ENCODE measurements around the gene GAS6.

GAS6 gene

GRCh38 chr13:113886561-113887112 is 22.8 kb upstream of the GAS6 start:
- CTCF ChIA-PET, result interaction anchor here (0.7 kb wide), 1 partner anchor 292 kb away, joined by 3 read pairs; no protein-coding TSS in a partner anchor
- POLR2A ChIA-PET, result interaction anchor here (0.9 kb wide), 1 partner anchor 70 kb away, joined by 4 read pairs; no protein-coding TSS in a partner anchor
- TF ChIP-seq ZIC2 (tag by site-specific recombination; IDR thresholded peaks at IDR 0.05) (peak; percentile 64), OVOL3 (tag by site-specific recombination; IDR thresholded peaks at IDR 0.05) (no peak)
- H3K4me1 ChIP-seq (ENCODE audit: control insufficient read depth, insufficient read depth, low read length), result no peaks in the 10 kb centered on the region
- no peak overlapping the region for H3K4me3 ChIP-seq (ENCODE audit: low read depth, low read length)
- no peak overlapping the region for H3K27ac ChIP-seq (ENCODE audit: extremely low read depth, low read depth, low read length)
- no peaks in the 10 kb centered on the region for H3K9me3 ChIP-seq (ENCODE audit: control insufficient read depth, insufficient read depth, low read depth, low read length)
- no peaks in the 10 kb centered on the region for H3K36me3 ChIP-seq (ENCODE audit: control insufficient read depth in 2 of 2, insufficient read depth in 1 of 2, low read length in 2 of 2)

- H3K36me3 ChIP-seq (ENCODE audit: control insufficient read depth in 2 of 2, insufficient read depth in 1 of 2, low read length in 2 of 2), result no peaks in the 10 kb centered on the region
- TF ChIP-seq ZNF121 (tag by site-specific recombination; IDR thresholded peaks at IDR 0.05), result no peak
- ChIA-PET POLR2A (no interaction called here), CTCF (no interaction called here)
- H3K9me3 ChIP-seq (ENCODE audit: control insufficient read depth, insufficient read depth, low read depth, low read length), result no peaks in the 10 kb centered on the region
- no peak overlapping the region for H3K4me3 ChIP-seq (ENCODE audit: low read depth, low read length)
- no peak overlapping the region for H3K27ac ChIP-seq (ENCODE audit: extremely low read depth, low read depth, low read length)
- no peaks in the 10 kb centered on the region for H3K4me1 ChIP-seq (ENCODE audit: control insufficient read depth, insufficient read depth, low read length)
Measured at GRCh38 chr13:113884821-113885220, 20.9 kb upstream of the GAS6 start.

GRCh38 chr13:113883921-113884804 is 20.3 kb upstream of the GAS6 start:
- no peaks in the 10 kb centered on the region for H3K9me3 ChIP-seq (ENCODE audit: control insufficient read depth, insufficient read depth, low read depth, low read length)
- H3K4me1 ChIP-seq (ENCODE audit: control insufficient read depth, insufficient read depth, low read length), result no peaks in the 10 kb centered on the region
- no peak overlapping the region for H3K27ac ChIP-seq (ENCODE audit: extremely low read depth, low read depth, low read length)
- no peaks in the 10 kb centered on the region for H3K36me3 ChIP-seq (ENCODE audit: control insufficient read depth in 2 of 2, insufficient read depth in 1 of 2, low read length in 2 of 2)
- no peak overlapping the region for H3K4me3 ChIP-seq (ENCODE audit: low read depth, low read length)
- CTCF ChIA-PET, result no interaction called here
- POLR2A ChIA-PET, result no interaction called here
- no peak for TF ChIP-seq WT1 (tag by site-specific recombination; IDR thresholded peaks at IDR 0.05)
- no peak for TF ChIP-seq ZNF175 (tag by site-specific recombination; IDR thresholded peaks at IDR 0.05)
- TF ChIP-seq ZNF239 (tag by site-specific recombination; IDR thresholded peaks at IDR 0.05), result no peak
- TF ChIP-seq ZNF555 (tag by site-specific recombination; conservative IDR thresholded peaks at IDR 0.05), result no peak
- TF ChIP-seq ZNF157 (tag by site-specific recombination; IDR thresholded peaks at IDR 0.05), result no peak
- no peak for TF ChIP-seq ZBTB10 (tag by site-specific recombination; IDR thresholded peaks at IDR 0.05)
- no peak for TF ChIP-seq KLF16 (tag by site-specific recombination; IDR thresholded peaks at IDR 0.05)
- no peak for TF ChIP-seq ZNF776 (tag by site-specific recombination; IDR thresholded peaks at IDR 0.05; ENCODE audit: borderline replicate concordance)
- TF ChIP-seq ZNF561 (tag by site-specific recombination; IDR thresholded peaks at IDR 0.05; ENCODE audit: borderline replicate concordance), result no peak

- Histone ChIP-seq H3K36me3 (ENCODE audit: control insufficient read depth in 2 of 2, insufficient read depth in 1 of 2, low read length in 2 of 2) (no peaks in the 10 kb centered on the region), H3K4me1 (ENCODE audit: control insufficient read depth, insufficient read depth, low read length) (no peaks in the 10 kb centered on the region), H3K4me3 (ENCODE audit: low read depth, low read length) (no peak overlapping the region), H3K27ac (ENCODE audit: extremely low read depth, low read depth, low read length) (no peak overlapping the region), H3K9me3 (ENCODE audit: control insufficient read depth, insufficient read depth, low read depth, low read length) (no peaks in the 10 kb centered on the region)
- CTCF ChIA-PET, result no interaction called here
- POLR2A ChIA-PET, result no interaction called here
- TF ChIP-seq ZSCAN30 (tag by site-specific recombination; IDR thresholded peaks at IDR 0.05) (no peak), REPIN1 (tag by site-specific recombination; IDR thresholded peaks at IDR 0.05; ENCODE audit: low read depth) (no peak), ZNF133 (tag by site-specific recombination; IDR thresholded peaks at IDR 0.05) (no peak), ZNF621 (tag by site-specific recombination; IDR thresholded peaks at IDR 0.05) (no peak), YY2 (tag by site-specific recombination; IDR thresholded peaks at IDR 0.05) (no peak), ZNF398 (tag by site-specific recombination; IDR thresholded peaks at IDR 0.05) (no peak), ZNF626 (tag by site-specific recombination; IDR thresholded peaks at IDR 0.05) (no peak), ZFP41 (tag by site-specific recombination; IDR thresholded peaks at IDR 0.05; ENCODE audit: borderline replicate concordance) (no peak), ZBTB10 (tag by site-specific recombination; IDR thresholded peaks at IDR 0.05) (no peak)
Measured at GRCh38 chr13:113883314-113883811, 19.5 kb upstream of the GAS6 start.

All from HEK293 (cell line).